ENCODE data around the gene C1orf174. TPM values are rescaled to one million over a fixed set of nuclear protein-coding genes. Genes with fewer than 3 reads are reported as not detected.

C1orf174 gene
- total and polyA plus RNA-seq, 2 of the 13 experiments (the other 11 are each of a cell fraction or from before 2014, with no cell fraction given): 21.6 to 31.4 TPM

DNA sequence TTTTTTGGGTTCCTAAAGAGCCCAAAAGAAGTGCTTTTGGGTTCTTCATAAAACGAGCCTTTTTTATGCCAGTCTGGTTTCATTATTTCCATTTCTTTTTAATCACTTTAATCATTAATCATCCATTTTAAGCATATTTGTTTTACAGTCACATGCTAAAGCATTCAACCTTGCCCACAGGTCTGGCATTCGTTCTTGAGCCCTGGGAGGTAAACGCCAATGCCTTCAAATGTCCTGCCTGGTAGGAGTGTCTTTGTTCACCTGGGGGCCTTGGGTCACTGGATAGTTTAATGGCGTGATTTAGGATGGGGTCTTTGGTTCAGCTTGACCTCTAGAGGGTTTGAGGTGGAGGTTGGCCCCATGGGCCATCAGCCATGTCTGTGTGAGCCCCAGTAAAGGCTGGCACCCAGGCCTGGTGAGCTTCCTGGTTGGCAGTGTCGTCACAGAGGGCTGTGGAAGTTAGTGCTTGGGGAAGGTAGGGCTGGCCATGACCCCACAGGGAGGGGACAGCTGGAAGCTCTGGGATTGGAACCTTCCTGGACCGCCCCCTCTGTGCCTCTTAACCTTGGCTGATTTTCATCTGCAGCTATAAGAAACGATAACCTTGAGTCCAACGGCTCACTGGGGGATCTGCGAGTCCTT, 20.2 kb downstream of the C1orf174 start:
- ChIA-PET POLR2A (no interaction called here), CTCF (ENCODE audit: low intra/inter-chr PET ratio, low total read pairs) (no interaction called here)
- H3K9me3 ChIP-seq (ENCODE audit: low read length): peaks cover 16% of the 10 kb centered on the region
- BruUV-seq (replicated peaks): no TSS peak
- H3K27ac ChIP-seq (ENCODE audit: extremely low read length, insufficient read depth, low read length): no peak overlapping the region
- no peak for DNase-seq (ENCODE audit: low spot score)
- H3K4me2 ChIP-seq (ENCODE audit: low read depth, low read length): no peak overlapping the region
- H4K20me1 ChIP-seq (ENCODE audit: insufficient read depth, low read length): no peaks in the 10 kb centered on the region
- WGBS (ENCODE audit: low lambda C conversion rate): 98% methylated on average over 8 of the region's 9 CpGs
- H3K4me1 ChIP-seq (ENCODE audit: insufficient read depth, low read length): 0 out of 2 replicates have a peak, but pooled peaks cover 6% of the 10 kb centered on the region
- no peaks in the 10 kb centered on the region for H3K79me2 ChIP-seq (ENCODE audit: insufficient read depth, low read length)
- in situ Hi-C loops (cut with HindIII; ENCODE audit: extremely low pct_ligation_motif_present, low pct_unique_long_range_greater_than_20kb) (no loop called here), intact Hi-C loops (cut with micrococcal nuclease; ENCODE audit: unreplicated experiment) (no loop called here)
- no peaks in the 10 kb centered on the region for H3K27me3 ChIP-seq (ENCODE audit: control insufficient read depth in 1 of 2, insufficient read depth in 2 of 2, low read length in 2 of 2)
- H2AFZ ChIP-seq (ENCODE audit: low read length): no peak overlapping the region
- no peak for ATAC-seq
- H3K4me3 ChIP-seq (replicated peaks in 1 of 3; ENCODE audit: insufficient read depth in 1 of 3, low read depth in 2 of 3, low read length in 3 of 3): no peak overlapping the region
- no peak for FAIRE-seq
- peaks cover 9 to 26% of the 10 kb centered on the region in 2 experiments; a peak in 4 of 5 replicates for H3K36me3 ChIP-seq (replicated peaks in 1 of 2; ENCODE audit: control insufficient read depth in 1 of 2, insufficient read depth in 2 of 2, low read length in 2 of 2)
- no peak overlapping the region for H3K9ac ChIP-seq (ENCODE audit: insufficient read depth, low read depth, low read length)
- TF ChIP-seq BORCS8-MEF2B (CRISPR knock-in tag; IDR thresholded peaks at IDR 0.05) (no peak), ZNF430 (CRISPR knock-in tag; IDR thresholded peaks at IDR 0.05) (no peak), CAMTA2 (CRISPR knock-in tag; IDR thresholded peaks at IDR 0.05; ENCODE audit: borderline replicate concordance) (no peak), NR2C2 (CRISPR knock-in tag; IDR thresholded peaks at IDR 0.05; ENCODE audit: borderline replicate concordance) (no peak), THAP11 (CRISPR knock-in tag; IDR thresholded peaks at IDR 0.05) (no peak), ETS1 (CRISPR knock-in tag; IDR thresholded peaks at IDR 0.05) (no peak), ZNF101 (CRISPR knock-in tag; IDR thresholded peaks at IDR 0.05; ENCODE audit: borderline replicate concordance, low read depth) (no peak), PCBP2 (optimal IDR thresholded peaks at IDR 0.05; ENCODE audit: low read depth, low read length, poor library complexity, severe bottlenecking) (no peak), ZNF326 (CRISPR knock-in tag; IDR thresholded peaks at IDR 0.05; ENCODE audit: borderline replicate concordance) (no peak), ZSCAN9 (CRISPR knock-in tag; IDR thresholded peaks at IDR 0.05; ENCODE audit: borderline replicate concordance) (no peak), REPIN1 (CRISPR knock-in tag; IDR thresholded peaks at IDR 0.05; ENCODE audit: borderline replicate concordance, low read depth) (no peak), ZKSCAN8 (CRISPR knock-in tag; IDR thresholded peaks at IDR 0.05; ENCODE audit: borderline replicate concordance) (no peak), NR3C1 (CRISPR knock-in tag; IDR thresholded peaks at IDR 0.05) (no peak), ZFP1 (CRISPR knock-in tag; IDR thresholded peaks at IDR 0.05) (no peak), ZNF569 (CRISPR knock-in tag; IDR thresholded peaks at IDR 0.05; ENCODE audit: borderline replicate concordance) (no peak), SNAI1 (CRISPR knock-in tag; IDR thresholded peaks at IDR 0.05; ENCODE audit: borderline replicate concordance) (no peak), SCMH1 (CRISPR knock-in tag; IDR thresholded peaks at IDR 0.05; ENCODE audit: borderline replicate concordance) (no peak)
- TF ChIP-seq, protein P1, sequence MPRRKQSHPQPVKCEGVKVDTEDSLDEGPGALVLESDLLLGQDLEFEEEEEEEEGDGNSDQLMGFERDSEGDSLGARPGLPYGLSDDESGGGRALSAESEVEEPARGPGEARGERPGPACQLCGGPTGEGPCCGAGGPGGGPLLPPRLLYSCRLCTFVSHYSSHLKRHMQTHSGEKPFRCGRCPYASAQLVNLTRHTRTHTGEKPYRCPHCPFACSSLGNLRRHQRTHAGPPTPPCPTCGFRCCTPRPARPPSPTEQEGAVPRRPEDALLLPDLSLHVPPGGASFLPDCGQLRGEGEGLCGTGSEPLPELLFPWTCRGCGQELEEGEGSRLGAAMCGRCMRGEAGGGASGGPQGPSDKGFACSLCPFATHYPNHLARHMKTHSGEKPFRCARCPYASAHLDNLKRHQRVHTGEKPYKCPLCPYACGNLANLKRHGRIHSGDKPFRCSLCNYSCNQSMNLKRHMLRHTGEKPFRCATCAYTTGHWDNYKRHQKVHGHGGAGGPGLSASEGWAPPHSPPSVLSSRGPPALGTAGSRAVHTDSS (CRISPR knock-in tag; conservative IDR thresholded peaks at IDR 0.05): no peak
